ENCODE measurements around the gene LIMS2.

- TF ChIP-seq CTCF (IDR thresholded peaks at IDR 0.05): no peak
- TF ChIP-seq POLR2A (IDR thresholded peaks at IDR 0.05): no peak
These were observed 69.6 kb downstream of the LIMS2 start for GRCh38 chr2:127605691-127606263.

All from right lobe of liver (tissue), 4 donors.